ENCODE results near the gene ERFL. TPM values are rescaled to one million over a fixed set of nuclear protein-coding genes. Genes with fewer than 3 reads are reported as not detected.

Gene ERFL
- total and polyA plus RNA-seq, 2 of the 4 experiments (the other 2 are of a cell fraction) = not detected

DNA sequence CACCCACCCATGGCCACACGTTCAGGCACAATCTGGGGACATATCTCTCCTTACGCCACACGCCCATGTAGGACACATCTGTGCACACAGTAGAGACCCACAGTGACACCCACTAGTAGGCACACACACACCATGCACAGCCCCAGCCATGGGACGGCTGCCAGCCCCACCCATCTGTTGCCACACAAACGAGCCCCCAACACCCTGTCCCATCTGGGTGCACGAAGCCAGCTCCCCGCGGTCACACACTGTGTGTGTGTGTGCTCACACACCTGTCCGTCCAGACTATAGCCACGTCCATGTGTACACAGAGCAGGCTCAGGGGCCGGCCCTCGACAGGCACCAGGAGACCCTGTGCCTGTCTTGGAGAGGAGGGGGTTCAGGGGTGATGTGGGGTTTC, 10.6 kb downstream of the ERFL start:
- Histone ChIP-seq H3K9me1 (ENCODE audit: insufficient read depth, low read length) (peaks cover 20% of the 10 kb centered on the region), H3K9ac (ENCODE audit: low read depth, low read length) (no peak overlapping the region), H3K27ac (ENCODE audit: insufficient read depth, low read length) (no peak overlapping the region), H3K23ac (ENCODE audit: low read depth, low read length) (no peak overlapping the region), H3K18ac (ENCODE audit: low read depth, low read length) (no peak overlapping the region), H2AK9ac (replicated peaks; ENCODE audit: low read depth, low read length, poor library complexity) (no peak overlapping the region), H2AK5ac (ENCODE audit: low read depth, low read length) (no peak overlapping the region), H2BK15ac (ENCODE audit: low read depth, low read length) (no peak overlapping the region), H3K56ac (ENCODE audit: extremely low read depth, insufficient read depth, low read length) (no peak overlapping the region), H3K27me3 (ENCODE audit: control insufficient read depth, insufficient read depth, low read length) (peaks cover 84% of the 10 kb centered on the region), H4K5ac (ENCODE audit: low read depth, low read length) (no peak overlapping the region), H3K4ac (ENCODE audit: low read depth, low read length) (no peak overlapping the region), H2BK20ac (ENCODE audit: low read depth, low read length) (no peak overlapping the region), H2BK5ac (ENCODE audit: low read depth, low read length, poor library complexity, severe bottlenecking) (no peak overlapping the region), H3K4me3 (ENCODE audit: insufficient read depth, low read depth, low read length) (no peak overlapping the region), H3K79me1 (ENCODE audit: low read depth in 1 of 2, low read length in 2 of 2) (no peaks in the 10 kb centered on the region), H3K9me3 (ENCODE audit: control insufficient read depth, insufficient read depth, low read length) (no peaks in the 10 kb centered on the region), H3K4me2 (ENCODE audit: low read depth, low read length) (no peak overlapping the region), H3K36me3 (ENCODE audit: control insufficient read depth, insufficient read depth, low read length) (no peaks in the 10 kb centered on the region), H3K14ac (replicated peaks; ENCODE audit: low read depth, low read length) (no peak overlapping the region), H4K8ac (ENCODE audit: low read depth in 2 of 2, low read length in 2 of 2) (no peak overlapping the region), H3K4me1 (ENCODE audit: control insufficient read depth, insufficient read depth, low read length) (0 out of 2 replicates have a peak, but pooled peaks cover 2% of the 10 kb centered on the region), H2BK120ac (ENCODE audit: low read depth, low read length) (no peak overlapping the region), H2AFZ (replicated peaks; ENCODE audit: low read length, poor library complexity) (no peak overlapping the region), H4K91ac (ENCODE audit: insufficient read depth, low read depth, low read length) (no peak overlapping the region), H4K20me1 (ENCODE audit: insufficient read depth, low read length) (peaks cover 16% of the 10 kb centered on the region)
- in situ Hi-C loops (cut with MboI; ENCODE audit: low sequenced_read_pairs) = no loop called here
- BruUV-seq (replicated peaks) = no TSS peak
- intact Hi-C loops (cut with micrococcal nuclease) = no loop called here
- ChIA-PET POLR2A (ENCODE audit: unreplicated experiment) (no interaction called here), CTCF (no interaction called here)
- no peak for TF ChIP-seq BHLHE40 (IDR thresholded peaks at IDR 0.05; ENCODE audit: low read depth, low read length)
- no peak for TF ChIP-seq RFX5 (IDR thresholded peaks at IDR 0.05; ENCODE audit: low read depth, low read length)
- TF ChIP-seq CHD1 (IDR thresholded peaks at IDR 0.05; ENCODE audit: low read depth, low read length) = no peak
- no peak for TF ChIP-seq USF2 (IDR thresholded peaks at IDR 0.05; ENCODE audit: low read depth, low read length)
- no peak for TF ChIP-seq POLR2A (IDR thresholded peaks at IDR 0.05; ENCODE audit: low read depth, low read length)
- TF ChIP-seq RCOR1 (IDR thresholded peaks at IDR 0.05; ENCODE audit: insufficient replicate concordance, low read length) = no peak
- TF ChIP-seq RAD21 (IDR thresholded peaks at IDR 0.05; ENCODE audit: low read length) = no peak
- no peak for TF ChIP-seq NFE2L2 (IDR thresholded peaks at IDR 0.05; ENCODE audit: low read depth, low read length)
- TF ChIP-seq, protein P1, sequence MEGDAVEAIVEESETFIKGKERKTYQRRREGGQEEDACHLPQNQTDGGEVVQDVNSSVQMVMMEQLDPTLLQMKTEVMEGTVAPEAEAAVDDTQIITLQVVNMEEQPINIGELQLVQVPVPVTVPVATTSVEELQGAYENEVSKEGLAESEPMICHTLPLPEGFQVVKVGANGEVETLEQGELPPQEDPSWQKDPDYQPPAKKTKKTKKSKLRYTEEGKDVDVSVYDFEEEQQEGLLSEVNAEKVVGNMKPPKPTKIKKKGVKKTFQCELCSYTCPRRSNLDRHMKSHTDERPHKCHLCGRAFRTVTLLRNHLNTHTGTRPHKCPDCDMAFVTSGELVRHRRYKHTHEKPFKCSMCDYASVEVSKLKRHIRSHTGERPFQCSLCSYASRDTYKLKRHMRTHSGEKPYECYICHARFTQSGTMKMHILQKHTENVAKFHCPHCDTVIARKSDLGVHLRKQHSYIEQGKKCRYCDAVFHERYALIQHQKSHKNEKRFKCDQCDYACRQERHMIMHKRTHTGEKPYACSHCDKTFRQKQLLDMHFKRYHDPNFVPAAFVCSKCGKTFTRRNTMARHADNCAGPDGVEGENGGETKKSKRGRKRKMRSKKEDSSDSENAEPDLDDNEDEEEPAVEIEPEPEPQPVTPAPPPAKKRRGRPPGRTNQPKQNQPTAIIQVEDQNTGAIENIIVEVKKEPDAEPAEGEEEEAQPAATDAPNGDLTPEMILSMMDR (conservative IDR thresholded peaks at IDR 0.05; ENCODE audit: low read depth, low read length) = no peak
- no peak for TF ChIP-seq MXI1 (IDR thresholded peaks at IDR 0.05; ENCODE audit: borderline replicate concordance, low read depth, low read length)
- TF ChIP-seq, protein P2, sequence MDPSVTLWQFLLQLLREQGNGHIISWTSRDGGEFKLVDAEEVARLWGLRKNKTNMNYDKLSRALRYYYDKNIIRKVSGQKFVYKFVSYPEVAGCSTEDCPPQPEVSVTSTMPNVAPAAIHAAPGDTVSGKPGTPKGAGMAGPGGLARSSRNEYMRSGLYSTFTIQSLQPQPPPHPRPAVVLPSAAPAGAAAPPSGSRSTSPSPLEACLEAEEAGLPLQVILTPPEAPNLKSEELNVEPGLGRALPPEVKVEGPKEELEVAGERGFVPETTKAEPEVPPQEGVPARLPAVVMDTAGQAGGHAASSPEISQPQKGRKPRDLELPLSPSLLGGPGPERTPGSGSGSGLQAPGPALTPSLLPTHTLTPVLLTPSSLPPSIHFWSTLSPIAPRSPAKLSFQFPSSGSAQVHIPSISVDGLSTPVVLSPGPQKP (IDR thresholded peaks at IDR 0.05; ENCODE audit: borderline replicate concordance, low read depth, low read length) = no peak
- no peak for TF ChIP-seq SMC3 (IDR thresholded peaks at IDR 0.05; ENCODE audit: low read depth, low read length)
- no peak for TF ChIP-seq CEBPB (IDR thresholded peaks at IDR 0.05; ENCODE audit: low read depth, low read length)
- TF ChIP-seq MAFK (IDR thresholded peaks at IDR 0.05; ENCODE audit: low read depth, low read length) = no peak
- no peak for TF ChIP-seq FOS (IDR thresholded peaks at IDR 0.05; ENCODE audit: low read depth, low read length)
- no peak for TF ChIP-seq MAZ (IDR thresholded peaks at IDR 0.05; ENCODE audit: borderline replicate concordance, low read depth, low read length)
- dilution Hi-C loops (cut with HindIII; ENCODE audit: low sequenced_read_pairs, unreplicated experiment) = no loop called here
- DNase-seq (no peak), ATAC-seq (ENCODE audit: low read depth) (no peak)
- WGBS, 2 experiments (ENCODE audit: extremely low coverage in 2 of 2, insufficient read length in 1 of 2) = 52% methylated on average over 3 of the region's 12 CpGs; no CpG with 5 or more reads in 1 of the 2 experiments

All from IMR-90 (cell line).